Tibial artery (tissue), 4 donors: ENCODE data around the gene EME1.
"Not testable (repeated sequence)": the region's sequence is repeated elsewhere in the genome, so short reads cannot be mapped to it uniquely, and the experiment has no call there.

Experiments used
- DNase-seq, 2 donors: peaks; one replicate each; pipeline ENCODE4 v3.0.0-alpha.2; 2019
- H3K27ac ChIP-seq, 2 donors: fragments of 200-600 bp; sonication (generic) in 1 of 2; 1 replicate in 1 of 2; 2 replicates in 1 of 2; pipeline ENCODE4 v1.5.1; 2018 to 2019; ENCODE audit warnings: mild to moderate bottlenecking in 1 of 2
- H3K27me3 ChIP-seq, 2 donors: fragments of 200-600 bp; sonication (generic) in 1 of 2; one replicate each; pipeline versions ENCODE4 v1.5.1 to v1.6.0; 2016 to 2019
- H3K36me3 ChIP-seq, 3 donors: fragments of 200-600 bp; sonication (generic) in 2 of 3; one replicate each; pipeline ENCODE4 v1.5.1; 2016 to 2019; ENCODE audit warnings: mild to moderate bottlenecking in 2 of 3
- H3K4me1 ChIP-seq, 4 donors: fragments of 200-600 bp; sonication (generic) in 2 of 4; 1 replicate in 3 of 4; 2 replicates in 1 of 4; pipeline ENCODE4 v1.5.1; 2016 to 2019
- H3K4me3 ChIP-seq, 2 donors: fragments of 200-600 bp; sonication (generic) in 1 of 2; 1 replicate in 1 of 2; 2 replicates in 1 of 2; pipeline ENCODE4 v1.5.1; 2018 to 2019; ENCODE audit warnings: mild to moderate bottlenecking in 2 of 2
- H3K9me3 ChIP-seq, 3 donors: fragments of 200-600 bp; sonication (generic) in 1 of 3; one replicate each; pipeline ENCODE4 v1.5.1; 2016 to 2019
- CTCF ChIP-seq, 2 experiments: fragments of 200-600 bp in 1 of 2; fragments of 450-650 bp in 1 of 2; IDR thresholded peaks; one replicate each; pipeline ENCODE4 v1.5.1; 2017 to 2019; ENCODE audit warnings: antibody characterized with exemption in 2 of 2, mild to moderate bottlenecking in 1 of 2, moderate library complexity in 1 of 2
- intact Hi-C: fragments of 100-400 bp; cut with DNase I; formaldehyde crosslinking; loops from one replicate; pipeline ENCODE4 v1.15.0; 2023; ENCODE audit warnings: low total_unique reads

EME1 gene

DNA sequence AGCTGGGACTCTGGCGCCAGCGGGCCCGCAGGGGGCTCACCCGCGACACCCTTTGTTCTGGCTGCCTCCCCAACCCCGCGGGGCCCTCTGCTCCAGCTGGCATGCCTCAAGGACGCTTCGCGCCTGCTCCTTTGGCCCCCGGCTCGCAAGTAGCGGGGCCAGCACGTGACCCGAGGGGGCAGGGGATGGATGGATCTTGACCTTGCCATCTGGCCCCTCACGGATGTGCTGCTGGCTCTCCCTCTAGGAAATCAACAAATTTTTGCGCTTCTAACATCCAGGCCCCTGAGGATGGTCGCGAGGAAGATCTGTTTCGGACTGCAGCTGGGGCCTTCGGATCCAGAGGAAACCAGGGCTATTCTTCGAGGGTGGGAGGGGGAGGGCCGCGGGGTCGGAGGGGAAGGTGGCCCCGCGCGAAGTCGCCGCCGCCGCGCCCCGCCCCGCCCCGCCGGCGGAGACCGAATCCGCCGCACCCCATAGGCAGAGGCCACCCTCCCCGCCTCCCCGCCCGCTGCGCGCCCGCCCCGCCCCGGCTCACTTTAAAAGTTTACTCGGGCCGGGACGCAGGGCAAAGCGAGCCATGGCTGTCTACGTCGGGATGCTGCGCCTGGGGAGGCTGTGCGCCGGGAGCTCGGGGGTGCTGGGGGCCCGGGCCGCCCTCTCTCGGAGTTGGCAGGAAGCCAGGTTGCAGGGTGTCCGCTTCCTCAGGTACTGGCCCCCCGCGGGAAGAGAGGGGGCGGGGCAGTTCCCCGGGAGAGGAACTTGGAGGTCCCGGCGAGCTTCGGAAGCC, 52.8 kb downstream of the EME1 start, which contains the start of gene ACSF2:
ACSF2 (plus strand) TSS at position 537 of the 790 bp plus-strand sequence; CDS start at position 581, 44 bp downstream.
- intact Hi-C loops: no loop called here
- DNase-seq: peak; percentile 75 to 85
- peak within 1 kb of the TSS; percentile 81 to 86 for H3K27ac ChIP-seq
- TF ChIP-seq CTCF (IDR thresholded peaks at IDR 0.05): no peak
- H3K36me3 ChIP-seq: no peaks in the 10 kb centered on the region
- H3K4me1 ChIP-seq: peaks cover 0 to 38% (median 20%) of the 10 kb centered on the region in 4 donors
- peak within 1 kb of the TSS; percentile 69 to 89 for H3K4me3 ChIP-seq
- no peaks in the 10 kb centered on the region for H3K9me3 ChIP-seq
- H3K27me3 ChIP-seq: no peaks in the 10 kb centered on the region

DNA sequence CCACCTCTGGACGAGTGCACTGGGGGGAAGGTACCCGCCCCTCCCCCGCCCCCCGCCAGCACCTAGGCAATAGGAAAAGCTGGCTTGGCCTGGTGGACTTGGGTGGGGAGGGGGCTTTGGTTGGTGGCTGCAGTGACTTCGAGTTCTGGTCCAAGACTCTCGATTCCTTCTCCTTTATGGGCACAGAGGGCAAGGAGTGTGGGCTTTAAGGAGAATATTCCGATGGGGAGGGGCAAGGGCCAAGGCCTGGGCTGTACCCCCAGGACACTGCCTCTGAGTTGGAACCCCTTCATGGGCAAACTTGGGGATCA, 53.4 kb downstream of the EME1 start:
- no peak for TF ChIP-seq CTCF (IDR thresholded peaks at IDR 0.05)
- intact Hi-C loops: no loop called here
- H3K9me3 ChIP-seq: no peaks in the 10 kb centered on the region
- no peaks in the 10 kb centered on the region for H3K27me3 ChIP-seq
- peak overlapping the region; percentile 81 to 86 for H3K27ac ChIP-seq
- H3K4me3 ChIP-seq: peak overlapping the region; percentile 69 to 89
- DNase-seq: no peak
- H3K4me1 ChIP-seq: peaks cover 0 to 38% (median 20%) of the 10 kb centered on the region in 4 donors
- no peaks in the 10 kb centered on the region for H3K36me3 ChIP-seq

DNA sequence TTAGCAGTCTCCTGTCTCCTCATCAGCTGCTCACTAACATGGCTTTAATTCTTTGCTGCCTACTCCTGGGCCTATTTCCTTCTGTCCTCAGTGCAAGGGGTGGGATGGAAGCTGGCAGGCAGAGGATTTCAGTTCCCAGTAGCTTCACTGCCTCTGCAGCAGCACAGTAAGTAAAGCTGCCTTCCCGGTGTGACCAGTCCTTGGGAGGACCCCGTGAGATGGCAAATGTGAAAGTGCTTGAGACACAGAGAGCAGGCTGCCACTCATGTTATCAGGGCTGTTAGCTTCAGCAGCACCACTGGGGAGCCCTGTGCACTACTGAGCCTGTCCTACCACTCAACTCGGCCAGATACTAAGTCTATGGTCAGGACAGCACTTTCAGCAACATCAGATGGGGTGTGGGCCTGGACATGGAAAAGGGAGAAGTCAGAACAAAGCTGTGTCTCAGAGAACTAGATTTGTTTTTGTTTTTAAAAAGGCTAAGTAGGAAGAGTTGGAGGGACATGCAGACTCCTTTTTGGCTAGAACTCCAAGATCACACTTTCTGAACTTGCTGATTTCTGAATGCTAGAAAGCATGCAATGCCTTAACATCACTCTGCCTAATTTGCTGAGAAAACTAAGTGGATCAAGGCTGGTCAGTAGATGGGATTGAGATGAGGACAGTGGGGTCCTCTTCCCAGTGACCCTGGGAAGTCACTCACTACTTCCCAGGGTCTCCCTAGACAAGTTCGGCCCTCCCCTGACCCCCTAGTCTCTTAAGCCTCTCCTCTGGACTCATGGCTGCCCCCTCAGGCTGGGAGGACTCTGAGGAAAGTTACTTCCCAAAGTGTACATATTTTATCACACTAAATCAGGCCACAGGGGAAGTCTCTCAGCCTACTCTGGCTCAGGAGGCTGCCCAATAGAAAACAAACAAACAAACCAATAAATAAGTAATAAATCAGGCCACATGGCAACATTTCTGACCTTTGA, 54.1 kb downstream of the EME1 start:
- peak in 1 of 2 donors; percentile 27 for DNase-seq
- intact Hi-C loops: no loop called here
- Histone ChIP-seq H3K9me3 (no peaks in the 10 kb centered on the region), H3K27ac (peak overlapping the region; percentile 81 to 86), H3K4me1 (peaks cover 0 to 38% (median 20%) of the 10 kb centered on the region in 4 donors), H3K4me3 (peak overlapping the region; percentile 69 to 89), H3K27me3 (no peaks in the 10 kb centered on the region), H3K36me3 (no peaks in the 10 kb centered on the region)
- TF ChIP-seq CTCF (IDR thresholded peaks at IDR 0.05): no peak

GRCh38 chr17:50428126-50428525, 55.1 kb downstream of the EME1 start:
- DNase-seq, H3K27me3 ChIP-seq, H3K27ac ChIP-seq, intact Hi-C loops, H3K4me3 ChIP-seq, H3K9me3 ChIP-seq, H3K36me3 ChIP-seq: not testable (repeated sequence)
- H3K4me1 ChIP-seq: peaks cover 0 to 38% (median 20%) of the 10 kb centered on the region in 4 donors

DNA sequence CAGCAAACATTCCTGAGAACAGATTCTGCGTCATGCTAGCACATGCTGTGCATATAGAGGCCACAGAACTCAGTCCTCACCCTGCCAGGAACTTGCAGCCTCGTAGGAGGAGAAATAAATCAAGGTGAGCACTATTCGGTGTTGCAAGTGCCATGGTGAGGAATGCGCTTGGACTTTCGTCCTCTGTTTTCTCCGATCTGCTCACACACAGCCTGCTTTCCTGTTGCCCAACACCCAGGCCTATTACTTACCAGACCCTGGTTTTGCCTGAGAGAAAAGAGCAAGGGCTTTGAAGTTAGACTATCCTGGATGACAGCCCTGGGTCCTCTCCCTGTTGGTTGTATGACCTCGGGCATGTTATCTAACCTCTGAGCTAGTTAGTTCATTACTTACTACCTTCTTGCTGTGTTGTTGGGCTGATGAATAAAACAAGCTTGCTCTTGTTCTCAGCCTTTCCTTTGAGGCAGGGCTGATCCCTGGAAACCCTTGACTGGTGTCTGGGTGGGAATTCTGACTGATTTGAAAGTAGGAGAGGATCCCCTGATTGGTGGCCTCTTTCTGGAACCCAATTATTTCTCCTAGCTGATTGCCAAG, 55.9 kb downstream of the EME1 start:
- no peak for TF ChIP-seq CTCF (IDR thresholded peaks at IDR 0.05)
- intact Hi-C loops: no loop called here
- no peaks in the 10 kb centered on the region for H3K36me3 ChIP-seq
- DNase-seq: no peak
- H3K4me3 ChIP-seq: no peak overlapping the region
- peaks cover 0 to 34% (median 20%) of the 10 kb centered on the region in 4 donors for H3K4me1 ChIP-seq
- H3K9me3 ChIP-seq: no peaks in the 10 kb centered on the region
- no peak overlapping the region for H3K27ac ChIP-seq
- no peaks in the 10 kb centered on the region for H3K27me3 ChIP-seq
